Fibroblast of lung (primary cell): ENCODE results near the gene TBC1D19.

Source experiments
- EZH2 ChIP-seq: IDR thresholded peaks from 2 replicates; pipeline ENCODE4 v1.5.1; 2012; ENCODE audit warnings: low read length, control low read depth, mild to moderate bottlenecking; ENCODE audit errors: missing control alignments
- TF ChIP-seq, protein P1 (sequence below), 2 donors: IDR thresholded peaks in 1 of 2; conservative IDR thresholded peaks in 1 of 2; 1 replicate in 1 of 2; 2 replicates in 1 of 2; pipeline ENCODE4 v1.5.1; 2011 to 2012; ENCODE audit warnings: low read length in 2 of 2, control low read depth in 1 of 2, inconsistent platforms in 1 of 2, low read depth in 1 of 2, mild to moderate bottlenecking in 1 of 2

DNA sequence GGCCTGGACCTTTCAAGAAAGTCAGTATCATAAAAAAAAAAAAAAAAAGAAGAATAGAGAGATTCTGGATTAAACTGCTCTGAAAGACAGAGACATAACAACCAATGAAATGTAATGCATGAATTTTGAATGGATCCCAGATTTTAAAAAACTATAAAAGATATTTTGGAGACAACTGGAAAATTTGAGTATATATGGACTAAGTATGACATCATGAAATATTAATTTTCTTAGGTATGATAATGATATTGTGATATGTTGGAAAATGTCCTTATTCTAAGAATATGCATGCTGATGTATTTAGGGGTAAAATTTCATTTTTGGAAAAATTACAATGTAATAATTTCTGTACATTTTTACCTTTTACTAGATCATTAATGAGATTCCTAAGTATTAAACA is 52.6 kb downstream of the TBC1D19 start:
- TF ChIP-seq, protein P1, sequence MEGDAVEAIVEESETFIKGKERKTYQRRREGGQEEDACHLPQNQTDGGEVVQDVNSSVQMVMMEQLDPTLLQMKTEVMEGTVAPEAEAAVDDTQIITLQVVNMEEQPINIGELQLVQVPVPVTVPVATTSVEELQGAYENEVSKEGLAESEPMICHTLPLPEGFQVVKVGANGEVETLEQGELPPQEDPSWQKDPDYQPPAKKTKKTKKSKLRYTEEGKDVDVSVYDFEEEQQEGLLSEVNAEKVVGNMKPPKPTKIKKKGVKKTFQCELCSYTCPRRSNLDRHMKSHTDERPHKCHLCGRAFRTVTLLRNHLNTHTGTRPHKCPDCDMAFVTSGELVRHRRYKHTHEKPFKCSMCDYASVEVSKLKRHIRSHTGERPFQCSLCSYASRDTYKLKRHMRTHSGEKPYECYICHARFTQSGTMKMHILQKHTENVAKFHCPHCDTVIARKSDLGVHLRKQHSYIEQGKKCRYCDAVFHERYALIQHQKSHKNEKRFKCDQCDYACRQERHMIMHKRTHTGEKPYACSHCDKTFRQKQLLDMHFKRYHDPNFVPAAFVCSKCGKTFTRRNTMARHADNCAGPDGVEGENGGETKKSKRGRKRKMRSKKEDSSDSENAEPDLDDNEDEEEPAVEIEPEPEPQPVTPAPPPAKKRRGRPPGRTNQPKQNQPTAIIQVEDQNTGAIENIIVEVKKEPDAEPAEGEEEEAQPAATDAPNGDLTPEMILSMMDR (conservative IDR thresholded peaks at IDR 0.05 in 1 of 2, IDR thresholded peaks at IDR 0.05 in 1 of 2; ENCODE audit: low read depth in 1 of 2, low read length in 2 of 2) = no peak
- TF ChIP-seq EZH2 = no peak
